Measurements from ENCODE around the gene GALNT14. TPM values are rescaled to one million over a fixed set of nuclear protein-coding genes. Genes with fewer than 3 reads are reported as not detected.

GALNT14 gene
- total and polyA plus RNA-seq, 9 of the 15 experiments (the other 6 are each of a cell fraction or from before 2014, with no cell fraction given): 0.11 TPM; not detected in 8

GRCh38 chr2:31012406-31012805 is 125.8 kb downstream of the GALNT14 start:
- Histone ChIP-seq H3K4me1 (replicated peaks in 1 of 2; ENCODE audit: control insufficient read depth in 2 of 2, insufficient read depth in 2 of 2, low read length in 2 of 2) (no peaks in the 10 kb centered on the region), H3K36me3 (ENCODE audit: control insufficient read depth, insufficient read depth, low read length) (no peaks in the 10 kb centered on the region), H3K4me3 (no peak overlapping the region), H3K27ac (ENCODE audit: extremely low read depth, low read depth, low read length) (no peak overlapping the region), H3K79me2 (ENCODE audit: control insufficient read depth, insufficient read depth, low read length) (no peaks in the 10 kb centered on the region), H2AFZ (ENCODE audit: low read depth, low read length) (no peak overlapping the region), H3K9me3 (replicated peaks; ENCODE audit: control insufficient read depth, insufficient read depth, low read depth, low read length) (no peaks in the 10 kb centered on the region), H3K9me1 (ENCODE audit: control insufficient read depth, insufficient read depth, low read length) (no peaks in the 10 kb centered on the region), H3K9ac (ENCODE audit: insufficient read depth in 1 of 2, low read depth in 2 of 2, low read length in 2 of 2) (no peak overlapping the region), H4K20me1 (replicated peaks; ENCODE audit: control insufficient read depth, insufficient read depth, low read length) (no peaks in the 10 kb centered on the region; the same call in 1 of the 2 replicates), H3K4me2 (ENCODE audit: insufficient read depth, low read length) (no peak overlapping the region), H3K27me3 (ENCODE audit: control insufficient read depth in 2 of 2, insufficient read depth in 2 of 2, low read length in 2 of 2) (peaks cover 0 to 21% of the 10 kb centered on the region in 2 experiments; a peak in 2 of 5 replicates)
- 10% methylated on average over 1 of the region's 1 CpG for WGBS (ENCODE audit: insufficient coverage, low coverage, missing lambda C conversion rate)
- ATAC-seq: no peak
- no peak for DNase-seq (ENCODE audit: extremely low read depth in 1 of 4, low spot score in 3 of 4)
- no TSS peak for BruUV-seq (replicated peaks)
- no peak for FAIRE-seq
- in situ Hi-C loops (cut with MboI): no loop called here
- ChIA-PET POLR2A (no interaction called here), CTCF (ENCODE audit: low intra/inter-chr PET ratio) (no interaction called here)
- intact Hi-C loops (cut with micrococcal nuclease): no loop called here
- TF ChIP-seq KDM2B (CRISPR knock-in tag; IDR thresholded peaks at IDR 0.05): no peak
- no peak for TF ChIP-seq HNRNPLL (IDR thresholded peaks at IDR 0.05; ENCODE audit: low read depth, low read length, poor library complexity, severe bottlenecking)
- no peak for TF ChIP-seq CREB1 (IDR thresholded peaks at IDR 0.05)
- no peak for TF ChIP-seq CREB1 (CRISPR knock-in tag; IDR thresholded peaks at IDR 0.05)
- no peak for TF ChIP-seq ELF2 (CRISPR knock-in tag; IDR thresholded peaks at IDR 0.05)
- TF ChIP-seq SIN3B (IDR thresholded peaks at IDR 0.05; ENCODE audit: low read depth): no peak
- no peak for TF ChIP-seq HMG20A (CRISPR knock-in tag; conservative IDR thresholded peaks at IDR 0.05)
- no peak for TF ChIP-seq CBX2 (IDR thresholded peaks at IDR 0.05; ENCODE audit: insufficient read depth, low read length, poor library complexity, severe bottlenecking)
- TF ChIP-seq ZBTB1 (CRISPR knock-in tag; IDR thresholded peaks at IDR 0.05; ENCODE audit: borderline replicate concordance, low read depth): no peak
- no peak for TF ChIP-seq TAL1 (IDR thresholded peaks at IDR 0.05)
- TF ChIP-seq C11orf30 (IDR thresholded peaks at IDR 0.05; ENCODE audit: low read depth): no peak
- no peak for TF ChIP-seq ATF7 (IDR thresholded peaks at IDR 0.05)
- no peak for TF ChIP-seq ZNF668 (CRISPR knock-in tag; IDR thresholded peaks at IDR 0.05)
- TF ChIP-seq ZBTB40 (IDR thresholded peaks at IDR 0.05): no peak
- no peak for TF ChIP-seq ZBTB40 (CRISPR knock-in tag; IDR thresholded peaks at IDR 0.05)
- no peak for TF ChIP-seq MAX (CRISPR knock-in tag; IDR thresholded peaks at IDR 0.05)
- TF ChIP-seq RBM39 (optimal IDR thresholded peaks at IDR 0.05; ENCODE audit: low read depth, low read length): no peak
